GM21529 (cell line): Measurements from ENCODE around the gene ACOT9.
"Not testable (repeated sequence)": the region's sequence is repeated elsewhere in the genome, so short reads cannot be mapped to it uniquely, and the experiment has no call there.

Experiments
- ATAC-seq: cut with Tn5 transposase; IDR thresholded peaks from one replicate; pipeline ENCODE4 v1.9.1; 2021; ENCODE audit not compliant: unreplicated experiment

Gene ACOT9

GRCh38 chrX:23699636-23700194, 43.4 kb downstream of the ACOT9 start:
- ATAC-seq: peak; percentile 71

- ATAC-seq: peak; percentile 72
Observed at GRCh38 chrX:23694606-23695005, 48.5 kb downstream of the ACOT9 start.

- no peak for ATAC-seq
Observed at GRCh38 chrX:23692166-23692565, 50.9 kb downstream of the ACOT9 start.

- ATAC-seq: not testable (repeated sequence)
Observed at GRCh38 chrX:23676486-23676885, 66.6 kb downstream of the ACOT9 start.

- ATAC-seq: no peak
Observed at GRCh38 chrX:23673108-23673507, 70.0 kb downstream of the ACOT9 start.

GRCh38 chrX:23670528-23670927, 72.5 kb downstream of the ACOT9 start:
- ATAC-seq: no peak

- peak; percentile 35 for ATAC-seq
Observed at GRCh38 chrX:23668335-23668734, 74.7 kb downstream of the ACOT9 start.

- peak; percentile 61 for ATAC-seq
Observed at GRCh38 chrX:23667239-23668177, 75.6 kb downstream of the ACOT9 start, which contains the start of gene PRDX4. Gene PRDX4, plus strand, starts transcription at chrX:23667493. Its CDS starts 78 bp downstream, at chrX:23667571.

- ATAC-seq: no peak
Observed at GRCh38 chrX:23666282-23666681, 76.8 kb downstream of the ACOT9 start.

GRCh38 chrX:23664496-23664895, 78.6 kb downstream of the ACOT9 start:
- ATAC-seq: no peak

GRCh38 chrX:23662853-23663252, 80.2 kb downstream of the ACOT9 start:
- ATAC-seq: peak; percentile 46

GRCh38 chrX:23662187-23662586, 80.9 kb downstream of the ACOT9 start:
- peak; percentile 50 for ATAC-seq

GRCh38 chrX:23661671-23662070, 81.4 kb downstream of the ACOT9 start:
- ATAC-seq: no peak

GRCh38 chrX:23660766-23661132, 82.3 kb downstream of the ACOT9 start:
- no peak for ATAC-seq

- ATAC-seq: not testable (repeated sequence)
Observed at GRCh38 chrX:23660083-23660765, 82.9 kb downstream of the ACOT9 start.

GRCh38 chrX:23659339-23659738, 83.7 kb downstream of the ACOT9 start:
- no peak for ATAC-seq

- no peak for ATAC-seq
Observed at GRCh38 chrX:23656684-23657083, 86.4 kb downstream of the ACOT9 start.

GRCh38 chrX:23656091-23656490, 87.0 kb downstream of the ACOT9 start:
- no peak for ATAC-seq
